Esophagus squamous epithelium (tissue), 4 donors: ENCODE results near the gene FCRL6.

Experiments used
- CTCF ChIP-seq, 6 experiments: fragments of 450-650 bp in 4 of 6; fragments of 200-600 bp in 2 of 6; sonication (generic) in 2 of 6; IDR thresholded peaks; one replicate each; pipeline ENCODE4 v1.5.1; 2016 to 2019; ENCODE audit warnings: antibody characterized with exemption in 6 of 6, mild to moderate bottlenecking in 4 of 6, moderate library complexity in 4 of 6
- POLR2A ChIP-seq, 4 donors: fragments of 450-650 bp; IDR thresholded peaks; one replicate each; pipeline ENCODE4 v1.6.1; 2017; ENCODE audit warnings: antibody characterized with exemption in 4 of 4, mild to moderate bottlenecking in 4 of 4, moderate library complexity in 3 of 4

- TF ChIP-seq CTCF (IDR thresholded peaks at IDR 0.05) (no peak), POLR2A (IDR thresholded peaks at IDR 0.05) (no peak)
These were observed 26.6 kb downstream of the FCRL6 start for GRCh38 chr1:159828581-159829272.
